DMS53 treated with DMSO at 0.1 percent for 48 hours (cell line): ENCODE data around the gene ZDHHC6.
A peak's percentile ranks its signal among the peaks of the same experiment; 100 is the strongest.
"Not testable (repeated sequence)": the region's sequence is repeated elsewhere in the genome, so short reads cannot be mapped to it uniquely, and the experiment has no call there.

Source experiments
- DNase-seq: peaks from one replicate; lab custom pipeline; 2025; ENCODE audit not compliant: unreplicated experiment; lab: John Stamatoyannopoulos, UW

ZDHHC6 gene, protein sequence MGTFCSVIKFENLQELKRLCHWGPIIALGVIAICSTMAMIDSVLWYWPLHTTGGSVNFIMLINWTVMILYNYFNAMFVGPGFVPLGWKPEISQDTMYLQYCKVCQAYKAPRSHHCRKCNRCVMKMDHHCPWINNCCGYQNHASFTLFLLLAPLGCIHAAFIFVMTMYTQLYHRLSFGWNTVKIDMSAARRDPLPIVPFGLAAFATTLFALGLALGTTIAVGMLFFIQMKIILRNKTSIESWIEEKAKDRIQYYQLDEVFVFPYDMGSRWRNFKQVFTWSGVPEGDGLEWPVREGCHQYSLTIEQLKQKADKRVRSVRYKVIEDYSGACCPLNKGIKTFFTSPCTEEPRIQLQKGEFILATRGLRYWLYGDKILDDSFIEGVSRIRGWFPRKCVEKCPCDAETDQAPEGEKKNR

GRCh38 chr10:112446855-112447619, at the start of gene ZDHHC6, which contains the start of gene VTI1A:
ZDHHC6 (minus strand) TSS chr10:112446914; CDS start chr10:112445436, 1,478 bp downstream.
VTI1A (plus strand) TSS chr10:112447215; CDS start chr10:112447374, 159 bp downstream.
- peak; percentile 76 for DNase-seq

GRCh38 chr10:112492736-112493135, 46.0 kb upstream of the ZDHHC6 start:
- no peak for DNase-seq

DNA sequence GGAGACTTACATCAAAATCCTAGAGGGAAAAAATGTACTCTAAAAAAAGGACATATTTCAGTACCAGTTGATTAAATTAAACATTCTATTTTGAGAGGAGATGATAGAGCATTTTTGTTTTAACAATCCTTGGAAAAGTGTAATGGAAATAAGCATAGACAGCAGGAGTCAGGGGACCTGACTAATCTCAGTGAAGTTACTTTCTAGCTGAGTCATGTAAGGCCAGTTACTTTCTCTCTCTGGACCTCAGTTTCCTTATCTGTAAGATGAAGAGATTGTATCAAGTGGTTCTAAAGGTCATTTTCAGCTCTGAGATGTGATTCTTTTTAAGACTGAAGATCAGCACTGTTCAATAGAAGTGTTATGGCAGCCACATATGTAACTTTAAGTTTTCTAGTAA, 44.4 kb upstream of the ZDHHC6 start:
- no peak for DNase-seq

DNA sequence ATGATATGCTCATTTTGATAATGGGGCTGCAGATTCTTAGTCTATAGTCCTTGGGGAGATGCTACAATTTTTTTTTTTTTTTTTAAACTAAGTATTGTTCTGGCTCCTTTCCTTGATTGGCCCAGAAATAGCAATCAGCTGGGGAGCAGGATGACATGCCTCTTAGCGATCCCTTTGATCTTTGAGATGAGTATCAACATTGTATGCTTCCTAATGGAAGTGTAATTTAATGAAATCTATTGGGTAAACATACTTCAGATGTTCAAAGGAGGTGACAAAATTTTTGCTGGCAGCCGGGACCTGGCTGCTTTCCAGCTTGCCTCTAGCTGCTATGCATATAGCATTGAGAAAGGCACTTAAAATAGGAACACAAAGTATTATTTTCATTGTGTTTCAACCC, 43.8 kb upstream of the ZDHHC6 start:
- DNase-seq = peak; percentile 97

DNA sequence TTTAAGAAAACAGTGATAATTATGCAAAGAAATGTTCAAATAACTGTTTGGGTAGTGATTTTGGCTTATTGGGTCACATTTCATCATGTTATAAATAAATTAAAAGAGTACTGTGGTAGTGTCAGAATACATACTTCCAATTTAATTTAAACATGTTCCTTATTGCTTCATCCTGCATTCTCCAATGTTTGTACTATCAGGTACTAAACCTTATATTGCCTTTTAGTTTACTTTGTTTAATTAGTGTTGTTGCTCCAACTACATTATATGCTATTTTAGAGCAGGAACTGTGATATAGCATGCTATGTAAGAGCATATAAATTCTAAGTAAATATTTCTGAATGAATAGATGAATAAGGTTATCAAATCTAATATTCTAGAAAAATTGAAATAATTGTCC, 41.2 kb upstream of the ZDHHC6 start:
- DNase-seq = no peak

DNA sequence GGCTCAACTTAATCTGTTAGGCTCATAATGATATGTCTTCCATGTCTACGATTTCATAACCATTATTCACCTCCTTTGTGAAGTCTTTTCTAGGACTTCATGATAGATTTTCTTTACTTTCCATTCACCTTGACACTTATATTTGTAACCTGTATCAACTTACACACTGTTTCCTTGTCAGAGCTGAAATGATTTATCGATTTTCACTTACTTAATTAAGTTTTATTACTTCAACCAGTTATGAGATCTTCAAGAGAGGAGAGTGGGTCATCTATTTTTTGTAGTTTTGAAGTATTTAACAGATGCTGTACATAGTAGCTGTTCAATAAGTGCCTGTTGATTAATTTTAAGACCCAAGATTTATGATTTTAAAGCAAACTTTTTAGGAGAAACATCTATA, 37.7 kb upstream of the ZDHHC6 start:
- no peak for DNase-seq

DNA sequence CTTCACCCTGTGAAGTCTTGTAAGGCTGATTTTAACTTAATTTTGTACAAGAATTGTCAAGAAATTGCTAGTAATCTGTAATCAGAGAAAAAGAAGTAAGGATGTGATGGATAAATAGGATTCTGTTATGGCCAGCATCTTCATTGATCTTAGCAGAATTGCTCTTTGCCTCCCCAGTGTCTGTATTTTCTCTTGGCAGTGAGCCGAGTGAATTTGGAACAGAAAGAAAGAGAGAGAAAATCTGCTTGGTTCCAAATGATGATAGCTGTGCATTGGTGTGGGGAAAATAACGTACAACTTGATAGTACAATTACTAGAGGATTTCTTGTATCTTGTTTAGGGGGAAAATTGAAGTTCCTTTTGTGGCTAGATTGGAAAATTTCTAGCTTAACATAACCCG, 34.9 kb upstream of the ZDHHC6 start:
- DNase-seq = no peak

GRCh38 chr10:112475575-112476218, 29.0 kb upstream of the ZDHHC6 start:
- DNase-seq = peak; percentile 8

DNA sequence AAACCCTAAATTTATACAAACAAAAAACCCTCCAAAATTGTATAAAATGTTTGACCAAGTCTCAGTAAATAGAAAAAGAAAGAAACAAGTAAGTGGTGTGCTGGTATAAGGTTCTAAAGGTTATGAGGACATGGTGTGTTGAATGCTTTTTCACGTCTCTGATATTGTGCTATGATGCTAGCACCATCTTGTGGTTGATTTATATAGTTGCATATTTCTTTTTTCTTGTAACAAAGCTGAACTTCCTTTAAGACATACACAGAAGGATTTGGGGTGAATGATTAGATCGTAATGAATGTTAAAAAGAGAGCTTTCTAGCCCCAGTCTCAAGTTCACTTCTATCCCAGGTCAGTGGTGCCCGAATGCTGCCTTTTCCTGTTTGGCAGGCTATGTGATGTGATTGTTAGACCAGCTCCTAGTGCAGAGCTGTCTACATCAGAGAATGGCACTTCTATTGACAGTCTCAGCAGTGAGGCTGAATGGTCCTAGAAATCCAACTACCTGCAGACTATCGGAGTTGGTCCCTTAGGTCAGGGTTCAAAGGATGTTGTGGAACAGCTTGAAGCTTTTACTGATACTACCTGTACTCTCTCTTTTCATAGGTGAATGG, 25.3 kb upstream of the ZDHHC6 start:
- peak; percentile 63 for DNase-seq

GRCh38 chr10:112467541-112468075, 20.9 kb upstream of the ZDHHC6 start:
- DNase-seq = no peak

- no peak for DNase-seq
Measured at GRCh38 chr10:112466802-112467201, 20.1 kb upstream of the ZDHHC6 start.

DNA sequence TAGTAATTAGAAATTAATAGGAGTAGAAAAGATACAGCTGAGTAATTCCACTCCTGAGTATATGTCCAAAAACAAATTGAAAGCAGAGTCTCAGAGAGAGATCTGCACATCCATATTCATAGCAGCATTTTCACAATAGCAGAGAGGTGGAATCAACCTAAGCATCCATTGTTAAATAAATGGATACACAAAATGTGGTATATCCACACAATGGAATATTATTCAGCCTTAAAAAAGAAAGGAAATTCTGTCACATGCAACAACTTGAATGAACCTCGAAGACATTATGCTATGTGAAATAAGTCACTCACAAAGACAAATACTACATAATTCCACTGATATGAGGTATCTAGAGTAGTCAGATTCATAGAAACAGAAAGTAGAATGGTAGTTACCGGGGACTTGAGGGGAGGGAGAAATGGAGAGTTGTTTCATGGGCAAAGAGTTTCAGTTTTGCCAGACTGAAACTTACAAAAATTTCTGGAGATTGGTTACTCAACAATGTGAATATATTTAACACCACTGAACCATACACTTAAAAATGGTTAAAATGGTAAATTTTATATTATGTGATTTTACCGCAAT, 18.7 kb upstream of the ZDHHC6 start:
- DNase-seq = no peak

- DNase-seq = not testable (repeated sequence)
Measured at GRCh38 chr10:112464074-112464473, 17.4 kb upstream of the ZDHHC6 start.

GRCh38 chr10:112461029-112461887, 14.5 kb upstream of the ZDHHC6 start:
- DNase-seq = peak; percentile 14

DNA sequence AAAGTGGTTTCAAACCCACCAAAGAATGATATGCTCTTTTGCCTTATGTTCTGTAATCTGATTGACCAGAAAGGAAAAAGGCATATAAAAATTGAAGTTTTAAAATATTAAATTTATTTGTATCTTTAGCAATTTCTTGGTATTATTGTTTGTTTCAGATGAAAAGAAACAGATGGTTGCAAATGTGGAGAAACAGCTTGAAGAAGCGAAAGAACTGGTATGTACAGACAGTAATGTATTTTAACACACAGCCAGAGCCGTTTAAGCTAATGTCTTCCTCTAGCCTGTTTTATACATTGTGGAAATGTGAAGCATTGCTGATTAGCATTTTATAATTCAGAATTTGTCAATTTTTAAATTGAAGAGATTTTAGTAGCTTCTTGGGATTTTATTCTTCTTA, 13.7 kb upstream of the ZDHHC6 start:
- no peak for DNase-seq

GRCh38 chr10:112456533-112456932, 9.8 kb upstream of the ZDHHC6 start:
- DNase-seq = no peak

DNA sequence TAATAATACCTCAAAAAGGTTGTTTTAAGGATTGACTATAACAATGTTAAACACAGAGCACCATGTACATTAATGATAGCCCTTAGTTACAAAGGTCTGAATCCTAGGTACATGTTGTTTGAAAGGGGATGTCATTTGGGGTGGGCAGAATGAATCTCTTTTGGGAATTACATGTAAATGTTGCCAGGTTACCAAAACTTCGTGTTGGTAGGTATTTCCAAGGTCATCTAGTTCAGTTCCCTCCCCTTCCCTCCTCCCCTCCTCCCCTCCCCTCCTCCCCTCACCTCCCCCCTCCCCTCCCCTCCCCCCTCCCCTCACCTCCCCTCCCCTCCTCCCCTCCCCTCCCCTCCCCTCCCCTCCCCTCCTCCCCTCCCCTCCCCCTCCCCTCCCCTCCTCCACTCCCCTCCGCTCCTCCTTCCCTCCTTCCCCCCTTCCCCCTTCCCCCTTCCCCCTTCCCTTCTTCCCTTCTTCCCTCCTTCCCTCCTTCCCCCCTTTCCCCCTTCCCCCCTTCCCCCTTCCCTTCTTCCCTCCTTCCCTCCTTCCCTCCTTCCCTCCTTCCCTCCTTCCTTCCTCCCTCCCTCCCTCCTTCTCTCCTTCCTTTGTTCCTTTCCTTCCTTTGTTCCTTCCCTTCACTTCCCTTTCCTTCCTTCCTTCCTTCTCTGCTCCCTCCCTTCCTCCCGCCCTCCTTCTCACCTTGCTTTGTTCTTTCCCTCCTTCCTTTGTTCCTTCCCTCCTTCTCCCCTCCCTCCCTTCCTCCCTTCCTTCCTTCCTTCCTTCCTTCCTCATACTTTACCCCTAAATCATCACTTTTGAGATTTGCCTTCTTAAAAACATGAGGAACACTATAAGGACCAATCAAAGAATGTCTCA, 8.4 kb upstream of the ZDHHC6 start:
- DNase-seq = no peak

GRCh38 chr10:112448888-112449287, 2.2 kb upstream of the ZDHHC6 start:
- DNase-seq = no peak

- no peak for DNase-seq
Measured at GRCh38 chr10:112447620-112447928, 860 bp upstream of the ZDHHC6 start.
